Erythroblast (primary cell): Measurements from ENCODE around the gene RABL2A.
"Not testable (repeated sequence)": the region's sequence is repeated elsewhere in the genome, so short reads cannot be mapped to it uniquely, and the experiment has no call there.

Experiments used
- DNase-seq, 2 experiments: peaks; one replicate each; lab custom pipeline; 2025; lab: John Stamatoyannopoulos, UW
- GATA1 ChIP-seq: IDR thresholded peaks from 2 replicates; pipeline ENCODE4 v1.6.1; 2011; ENCODE audit warnings: low read depth, mild to moderate bottlenecking, control low read depth, low read length, moderate library complexity
- POLR2A ChIP-seq: IDR thresholded peaks from 2 replicates; pipeline ENCODE4 v1.6.1; 2011; ENCODE audit warnings: mild to moderate bottlenecking, low read length

RABL2A gene

GRCh38 chr2:113669013-113669412 is 41.9 kb downstream of the RABL2A start:
- not testable (repeated sequence) for DNase-seq

GRCh38 chr2:113672326-113672932 is 45.4 kb downstream of the RABL2A start:
- TF ChIP-seq POLR2A (no peak), GATA1 (no peak)

GRCh38 chr2:113675875-113676274 is 48.8 kb downstream of the RABL2A start:
- no peak for DNase-seq
- TF ChIP-seq GATA1 (no peak), POLR2A (no peak)

More at GRCh38 chr2:113672326-113672932, 45.4 kb downstream of the RABL2A start:
- no peak for DNase-seq

GRCh38 chr2:113676623-113677266 is 49.7 kb downstream of the RABL2A start:
- no peak for DNase-seq
- TF ChIP-seq POLR2A (no peak), GATA1 (no peak)

GRCh38 chr2:113677330-113677729 is 50.3 kb downstream of the RABL2A start:
- DNase-seq, result peak in 1 of 2 experiments; percentile 4
- TF ChIP-seq GATA1, result no peak
- TF ChIP-seq POLR2A, result no peak

GRCh38 chr2:113679457-113679856 is 52.4 kb downstream of the RABL2A start:
- DNase-seq, result no peak
- TF ChIP-seq GATA1 (no peak), POLR2A (no peak)

GRCh38 chr2:113685471-113685870 is 58.4 kb downstream of the RABL2A start:
- TF ChIP-seq GATA1 (no peak), POLR2A (no peak)
- DNase-seq, result no peak

- TF ChIP-seq POLR2A (no peak), GATA1 (no peak)
- no peak for DNase-seq
Observed at GRCh38 chr2:113686537-113686936, 59.5 kb downstream of the RABL2A start.

GRCh38 chr2:113690871-113691270 is 63.8 kb downstream of the RABL2A start:
- DNase-seq, result not testable (repeated sequence)
